Measurements from ENCODE around the gene CBFA2T2.
A peak's percentile ranks its signal among the peaks of the same experiment; 100 is the strongest.
"Not testable (repeated sequence)": the region's sequence is repeated elsewhere in the genome, so short reads cannot be mapped to it uniquely, and the experiment has no call there.

CBFA2T2 gene

GRCh38 chr20:33470866-33471265, 19.0 kb upstream of the CBFA2T2 start:
- DNase-seq (ENCODE audit: low read depth in 2 of 2), result no peak

DNA sequence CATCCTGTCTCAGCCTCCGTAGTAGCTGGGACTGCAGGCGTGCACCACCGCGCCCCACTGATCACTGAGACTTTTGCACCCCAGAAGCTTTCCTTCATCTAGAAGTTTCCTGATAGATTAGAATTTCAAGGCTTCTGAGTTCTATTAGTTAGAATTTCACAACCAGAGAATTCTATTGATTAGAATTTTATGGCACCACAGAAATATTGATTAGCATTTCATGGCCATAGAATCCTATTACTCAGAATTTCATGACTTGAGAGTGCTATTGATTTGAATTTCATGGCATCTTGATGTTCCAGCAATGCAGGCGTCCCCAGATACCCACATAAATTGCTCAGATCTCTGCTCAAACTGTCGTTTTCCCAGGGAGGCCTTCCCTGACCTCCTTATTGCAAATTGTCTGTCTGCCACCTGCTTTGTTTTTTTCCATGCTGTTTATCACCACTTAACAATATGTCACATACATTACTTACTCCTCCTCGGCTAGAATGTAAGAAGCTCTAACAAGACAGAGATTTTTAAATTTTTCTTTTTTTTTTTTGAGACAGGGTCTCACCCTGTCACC, 16.9 kb upstream of the CBFA2T2 start:
- no peak for DNase-seq (ENCODE audit: low read depth in 2 of 2)

DNA sequence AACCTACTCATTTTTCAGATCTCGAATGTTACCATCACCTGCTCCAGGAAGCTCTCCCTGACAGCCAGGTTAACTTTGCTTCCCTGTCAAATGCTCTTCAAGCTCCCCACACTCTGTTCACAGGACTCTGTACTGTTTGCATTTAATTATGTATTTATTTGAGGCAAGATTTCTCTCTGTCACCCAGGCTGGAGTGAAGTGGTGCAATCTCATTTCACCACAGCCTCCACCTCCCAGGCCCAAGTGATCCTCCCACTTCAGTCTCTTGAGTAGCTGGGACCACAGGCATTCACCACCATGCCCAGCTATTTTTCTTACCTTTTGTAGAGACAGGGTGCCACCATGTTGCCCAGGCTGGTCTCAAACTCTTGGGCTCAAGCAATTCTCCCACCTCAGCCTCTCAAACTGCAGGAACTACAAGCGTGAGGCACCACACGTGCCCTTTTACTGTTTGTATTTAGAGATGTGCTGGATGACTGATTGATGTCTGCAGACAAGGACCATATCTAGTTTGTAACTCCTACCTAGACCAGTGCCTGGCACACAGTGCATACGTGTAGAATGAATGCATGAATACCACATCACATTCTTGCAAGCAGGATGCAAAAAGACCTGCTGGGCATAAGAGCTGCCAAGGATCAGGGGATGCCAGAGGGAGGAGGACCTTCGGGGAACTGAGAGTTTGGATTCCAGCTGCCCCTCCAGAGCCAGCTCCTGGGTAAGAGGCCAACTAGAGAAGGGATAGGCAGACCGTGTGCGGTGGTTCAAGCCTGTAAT, 15.6 kb upstream of the CBFA2T2 start:
- no peak for DNase-seq (ENCODE audit: low read depth in 2 of 2)

DNA sequence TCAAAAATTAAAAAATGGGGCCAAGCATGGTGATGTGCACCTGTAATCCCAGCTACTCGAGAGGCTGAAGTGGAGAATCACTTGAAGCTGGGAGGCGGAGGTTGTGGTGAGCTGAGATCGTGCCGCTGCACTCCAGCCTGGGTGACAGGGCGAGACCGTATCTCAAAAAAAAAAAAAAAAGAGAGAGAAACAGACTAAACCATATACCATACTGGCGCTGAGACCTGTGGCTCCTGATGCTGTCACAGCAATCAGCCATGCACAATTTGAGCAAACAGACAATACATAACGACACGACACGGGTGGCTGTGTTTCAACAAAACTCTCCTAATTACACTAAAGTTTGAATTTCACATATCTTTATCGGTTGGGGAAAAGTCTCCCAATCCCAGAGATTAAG, 14.9 kb upstream of the CBFA2T2 start:
- no peak for DNase-seq (ENCODE audit: low read depth in 2 of 2)

- no peak for DNase-seq (ENCODE audit: low read depth in 2 of 2)
Measured at GRCh38 chr20:33475381-33476152, 14.3 kb upstream of the CBFA2T2 start.

DNA sequence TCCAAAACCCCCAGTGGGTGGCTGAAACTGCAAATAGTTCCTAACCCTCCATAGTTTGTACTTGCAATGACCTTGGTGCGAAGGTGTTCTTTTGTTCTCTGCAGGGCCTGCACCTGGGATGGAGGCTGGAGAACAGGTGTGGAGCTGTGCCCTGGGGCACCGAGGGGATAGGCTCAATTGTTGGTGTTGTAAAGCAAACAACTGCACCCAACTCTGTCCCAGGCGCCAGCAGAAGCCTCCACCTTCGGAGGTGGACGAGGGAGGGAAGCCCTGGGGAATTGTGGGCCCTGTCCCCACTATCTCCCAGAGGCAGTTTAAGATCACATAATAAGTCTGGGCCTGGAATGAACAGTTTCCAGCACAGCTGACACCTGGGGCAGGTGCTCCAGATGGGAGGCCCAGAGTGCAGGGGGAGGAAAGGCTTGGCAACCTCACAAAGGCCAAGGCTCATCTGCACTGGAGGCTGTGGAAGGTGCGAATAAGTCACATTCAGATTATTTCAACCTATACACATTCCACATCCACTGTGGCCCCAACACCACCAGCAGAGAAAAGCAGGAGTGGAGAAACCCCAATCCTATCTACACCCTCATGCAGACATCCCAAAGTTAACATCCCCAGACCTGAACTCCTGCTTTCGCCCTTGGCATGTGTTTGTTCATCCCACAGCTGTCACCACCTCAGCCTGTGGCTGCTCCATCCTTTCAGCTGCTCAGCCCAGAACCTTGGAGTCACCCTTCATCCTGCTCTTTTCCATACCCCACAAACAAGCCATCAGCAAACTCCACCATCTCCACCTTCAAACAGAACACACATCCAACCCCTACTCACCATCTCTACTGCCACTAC, 12.3 kb upstream of the CBFA2T2 start:
- DNase-seq (ENCODE audit: low read depth in 2 of 2), result no peak

- DNase-seq (ENCODE audit: low read depth in 2 of 2), result no peak
Measured at GRCh38 chr20:33480048-33480447, 9.8 kb upstream of the CBFA2T2 start.

DNA sequence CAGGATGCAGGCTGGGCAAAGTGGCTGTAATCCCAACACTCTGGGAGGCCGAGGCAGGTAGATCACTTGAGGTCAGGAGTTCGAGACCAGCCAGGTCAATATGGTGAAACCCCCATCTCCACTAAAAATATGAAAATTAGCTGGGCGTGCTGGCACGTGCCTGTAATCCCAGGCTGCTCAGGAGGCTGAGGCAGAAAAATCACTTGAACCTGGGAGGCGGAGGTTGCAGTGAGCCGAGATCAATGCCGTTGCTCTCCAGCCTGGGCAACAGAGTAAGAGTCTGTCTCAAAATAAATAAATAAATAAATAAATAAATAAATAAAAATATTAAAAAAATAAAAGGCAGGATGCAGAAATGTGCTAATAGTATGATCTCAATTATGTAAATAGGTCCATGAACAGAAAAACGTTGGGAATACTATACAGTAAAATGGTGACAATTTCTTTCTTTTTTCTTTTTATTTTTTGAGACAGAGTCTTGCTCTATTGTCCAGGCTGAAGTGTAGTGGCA, 8.4 kb upstream of the CBFA2T2 start:
- DNase-seq (ENCODE audit: low read depth in 2 of 2), result no peak

GRCh38 chr20:33482581-33482980, 7.3 kb upstream of the CBFA2T2 start:
- no peak for DNase-seq (ENCODE audit: low read depth in 2 of 2)

- DNase-seq (ENCODE audit: low read depth in 2 of 2), result not testable (repeated sequence)
Measured at GRCh38 chr20:33483186-33483585, 6.7 kb upstream of the CBFA2T2 start.

DNA sequence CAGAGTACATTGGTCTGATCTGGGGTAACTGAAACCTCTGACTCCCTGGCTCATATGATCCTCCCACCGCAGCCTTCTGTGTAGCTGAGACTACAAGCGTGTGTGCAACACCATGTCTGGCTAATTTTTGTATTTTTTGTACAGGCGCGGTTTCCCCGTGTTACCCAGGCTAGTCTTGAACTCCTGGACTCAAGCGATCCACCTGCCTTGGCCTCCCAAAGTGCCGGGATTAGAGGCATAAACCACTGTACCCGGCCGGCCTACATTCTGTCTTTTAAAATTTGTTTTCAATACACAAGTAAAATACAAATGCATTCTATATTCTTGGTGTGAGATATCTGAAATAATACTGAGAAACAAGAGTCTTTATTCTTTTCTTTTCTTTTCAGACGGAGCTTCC, 1.7 kb upstream of the CBFA2T2 start:
- no peak for DNase-seq (ENCODE audit: low read depth in 2 of 2)

DNA sequence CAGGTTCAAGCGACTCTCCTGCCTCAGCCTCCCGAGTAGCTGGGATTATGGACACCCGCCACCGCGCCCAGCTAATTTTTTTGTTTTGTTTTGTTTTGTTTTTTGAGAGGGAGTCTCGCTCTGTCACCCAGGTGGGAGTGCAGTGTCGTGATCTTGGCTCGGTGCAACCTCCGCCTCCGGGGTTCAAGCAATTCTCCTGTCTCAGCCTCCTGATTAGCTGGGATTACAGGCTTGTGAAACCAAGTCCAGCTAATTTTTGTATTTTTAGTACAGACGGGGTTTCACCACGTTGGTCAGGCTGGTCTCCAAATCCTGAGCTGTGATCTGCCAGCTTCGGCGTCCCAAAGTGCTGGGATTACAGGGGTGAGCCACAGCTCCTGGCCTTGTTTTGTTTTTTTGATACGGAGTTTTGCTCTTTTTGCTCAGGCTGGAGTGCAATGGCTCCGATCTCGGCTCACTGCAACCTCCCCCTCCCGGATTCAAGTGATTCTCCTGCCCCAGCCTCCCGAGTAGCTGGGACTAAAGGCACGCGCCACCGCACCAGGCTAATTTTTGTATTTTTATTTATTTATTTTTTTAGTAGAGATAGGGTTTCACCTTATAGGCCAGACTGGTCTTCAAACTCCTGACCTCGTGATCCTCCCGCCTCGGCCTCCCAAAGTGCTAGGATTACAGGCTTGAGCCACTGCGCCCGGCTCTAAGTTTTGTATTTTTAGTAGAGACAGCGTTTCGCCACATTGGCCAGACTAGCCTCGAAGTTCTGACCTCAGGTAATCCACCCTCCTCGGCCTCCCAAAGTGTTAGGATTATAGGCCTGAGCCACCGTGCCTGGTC, 1.0 kb upstream of the CBFA2T2 start:
- DNase-seq (ENCODE audit: low read depth in 2 of 2), result not testable (repeated sequence)

- DNase-seq (ENCODE audit: low read depth in 2 of 2), result peak; percentile 98 to 99
Measured at GRCh38 chr20:33489495-33490022, 337 bp upstream of the CBFA2T2 start.

GRCh38 chr20:33490934-33491656, 1.2 kb downstream of the CBFA2T2 start:
- DNase-seq (ENCODE audit: low read depth in 2 of 2), result no peak

GRCh38 chr20:33493076-33493766, 3.3 kb downstream of the CBFA2T2 start:
- DNase-seq (ENCODE audit: low read depth in 2 of 2), result no peak

- not testable (repeated sequence) for DNase-seq (ENCODE audit: low read depth in 2 of 2)
Measured at GRCh38 chr20:33496776-33497175, 6.9 kb downstream of the CBFA2T2 start.

GRCh38 chr20:33499355-33499754, 9.5 kb downstream of the CBFA2T2 start:
- DNase-seq (ENCODE audit: low read depth in 2 of 2), result no peak

GRCh38 chr20:33501000-33501399, 11.1 kb downstream of the CBFA2T2 start:
- no peak for DNase-seq (ENCODE audit: low read depth in 2 of 2)

DNA sequence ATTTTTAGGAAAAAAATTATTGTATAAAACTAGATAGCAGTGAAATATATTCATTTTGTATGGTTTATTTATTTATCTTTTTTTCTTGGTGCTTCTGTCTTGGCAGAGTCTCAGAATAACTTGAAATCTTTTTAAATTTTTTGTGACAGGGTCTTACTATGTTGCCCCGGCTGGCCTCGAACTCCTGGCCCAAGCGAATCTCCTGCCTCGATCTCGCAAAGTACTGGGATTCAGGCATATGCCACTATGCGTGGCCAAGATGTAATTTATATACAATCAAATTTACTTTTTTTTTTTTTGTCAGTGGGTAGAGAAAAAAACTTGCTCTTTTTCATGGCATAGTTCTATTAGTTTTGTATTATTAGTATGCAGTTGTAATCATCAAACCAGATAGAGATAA, 13.7 kb downstream of the CBFA2T2 start:
- no peak for DNase-seq (ENCODE audit: low read depth in 2 of 2)
